OCI-LY1 (cell line): Measurements from ENCODE around the gene RAB7B.

Source experiments
- H2AFZ ChIP-seq: fragments of 200-600 bp; sonication (generic), shearing (Covaris generic); 2 replicates; pipeline ENCODE4 v1.6.0; 2014; ENCODE audit warnings: antibody characterized with exemption, mild to moderate bottlenecking, low read length
- H3F3A ChIP-seq: fragments of 200-600 bp; sonication (generic), shearing (Covaris generic); 2 replicates; pipeline ENCODE4 v1.6.0; 2014; ENCODE audit warnings: mild to moderate bottlenecking, antibody characterized with exemption, low read length, moderate library complexity; ENCODE audit not compliant: insufficient read depth
- H3K27ac ChIP-seq: fragments of 200-600 bp; sonication (generic); 2 replicates; pipeline ENCODE4 v1.5.1; 2014; ENCODE audit warnings: low read length, mixed run types, mild to moderate bottlenecking, low read depth; ENCODE audit not compliant: poor library complexity, severe bottlenecking
- H3K27me3 ChIP-seq: fragments of 200-600 bp; sonication (generic); 2 replicates; pipeline ENCODE4 v1.6.0; 2014; ENCODE audit warnings: antibody characterized with exemption, mild to moderate bottlenecking, low read length, moderate library complexity; ENCODE audit not compliant: insufficient read depth
- H3K36me3 ChIP-seq: fragments of 200-600 bp; sonication (generic); 2 replicates; pipeline ENCODE4 v1.6.1; 2014; ENCODE audit warnings: mild to moderate bottlenecking, antibody characterized with exemption, low read length, moderate library complexity, mixed read lengths; ENCODE audit not compliant: insufficient read depth
- H3K4me1 ChIP-seq: fragments of 200-600 bp; sonication (generic); 2 replicates; pipeline ENCODE4 v1.5.1; 2014; ENCODE audit warnings: mild to moderate bottlenecking, low read length, moderate library complexity; ENCODE audit not compliant: insufficient read depth, severe bottlenecking
- H3K4me2 ChIP-seq: fragments of 200-600 bp; sonication (generic), shearing (Covaris generic); 2 replicates; pipeline ENCODE4 v1.6.1; 2014; ENCODE audit warnings: low read length
- H3K4me3 ChIP-seq: fragments of 200-600 bp; sonication (generic); 2 replicates; pipeline ENCODE4 v1.5.1; 2014; ENCODE audit warnings: low read length, low read depth, mild to moderate bottlenecking, mixed read lengths; ENCODE audit not compliant: poor library complexity, severe bottlenecking
- H3K79me2 ChIP-seq: fragments of 200-600 bp; shearing (Covaris generic); 2 replicates; pipeline ENCODE4 v1.6.1; 2016; ENCODE audit warnings: mixed run types, low read length, mixed read lengths; ENCODE audit not compliant: insufficient read depth
- H3K9ac ChIP-seq: fragments of 200-600 bp; sonication (generic), shearing (Covaris generic); 2 replicates; pipeline ENCODE4 v1.6.1; 2014; ENCODE audit warnings: mild to moderate bottlenecking, low read length, mixed read lengths
- H3K9me2 ChIP-seq: fragments of 200-600 bp; sonication (generic), shearing (Covaris generic); 2 replicates; pipeline ENCODE4 v1.6.1; 2014; ENCODE audit warnings: low read depth, mild to moderate bottlenecking, low read length, mixed read lengths
- H3K9me3 ChIP-seq: fragments of 200-600 bp; shearing (Covaris generic); 2 replicates; pipeline ENCODE4 v1.6.1; 2014; ENCODE audit warnings: low read length, mixed read lengths
- H4K20me1 ChIP-seq: fragments of 200-600 bp; sonication (generic), shearing (Covaris generic); 2 replicates; pipeline ENCODE4 v1.6.0; 2016; ENCODE audit warnings: mild to moderate bottlenecking, low read length; ENCODE audit not compliant: insufficient read depth
- CTCF ChIP-seq: fragments of 200-600 bp; sonication (generic), shearing (Covaris generic); IDR thresholded peaks from 2 replicates; pipeline ENCODE4 v1.5.1; 2017; ENCODE audit warnings: mild to moderate bottlenecking, antibody characterized with exemption, low read length, moderate library complexity, mixed read lengths
- EZH2 ChIP-seq: fragments of 200-600 bp; sonication (generic), shearing (Covaris generic); IDR thresholded peaks from 2 replicates; pipeline ENCODE4 v1.8.0; 2017; ENCODE audit warnings: borderline replicate concordance, mixed run types, mild to moderate bottlenecking, antibody characterized with exemption, low read length, moderate library complexity, mixed read lengths

Gene RAB7B

GRCh38 chr1:205948039-205948438 lies 55.2 kb downstream of the RAB7B start:
- H3K4me2 ChIP-seq = no peak overlapping the region
- H3F3A ChIP-seq = no peaks in the 10 kb centered on the region
- no peak overlapping the region for H3K4me3 ChIP-seq
- no peaks in the 10 kb centered on the region for H3K9me2 ChIP-seq
- no peaks in the 10 kb centered on the region for H3K36me3 ChIP-seq
- H3K9me3 ChIP-seq = no peaks in the 10 kb centered on the region
- H2AFZ ChIP-seq = no peak overlapping the region
- TF ChIP-seq CTCF (no peak), EZH2 (no peak)
- H3K4me1 ChIP-seq = no peaks in the 10 kb centered on the region
- no peaks in the 10 kb centered on the region for H3K79me2 ChIP-seq
- no peaks in the 10 kb centered on the region for H4K20me1 ChIP-seq
- no peaks in the 10 kb centered on the region for H3K27me3 ChIP-seq
- H3K9ac ChIP-seq = no peak overlapping the region
- H3K27ac ChIP-seq = no peak overlapping the region

- H3K9me3 ChIP-seq = no peaks in the 10 kb centered on the region
- H3K36me3 ChIP-seq = no peaks in the 10 kb centered on the region
- H3K27me3 ChIP-seq = no peaks in the 10 kb centered on the region
Measured at GRCh38 chr1:205947024-205947423, 56.2 kb downstream of the RAB7B start.

GRCh38 chr1:205945069-205945468 lies 58.1 kb downstream of the RAB7B start:
- no peaks in the 10 kb centered on the region for H3K9me2 ChIP-seq
- TF ChIP-seq CTCF (no peak), EZH2 (no peak)
- no peaks in the 10 kb centered on the region for H4K20me1 ChIP-seq
- no peak overlapping the region for H3K27ac ChIP-seq
- H3K4me1 ChIP-seq = no peaks in the 10 kb centered on the region
- no peak overlapping the region for H3K4me2 ChIP-seq
- no peak overlapping the region for H3K9ac ChIP-seq
- no peaks in the 10 kb centered on the region for H3K9me3 ChIP-seq
- H2AFZ ChIP-seq = no peak overlapping the region
- no peaks in the 10 kb centered on the region for H3F3A ChIP-seq
- no peaks in the 10 kb centered on the region for H3K79me2 ChIP-seq
- no peaks in the 10 kb centered on the region for H3K27me3 ChIP-seq
- H3K36me3 ChIP-seq = no peaks in the 10 kb centered on the region
- H3K4me3 ChIP-seq = no peak overlapping the region

More at GRCh38 chr1:205947024-205947423, 56.2 kb downstream of the RAB7B start:
- Histone ChIP-seq H3K9me2 (no peaks in the 10 kb centered on the region), H3K79me2 (no peaks in the 10 kb centered on the region), H3K4me3 (no peak overlapping the region), H3F3A (no peaks in the 10 kb centered on the region), H3K9ac (no peak overlapping the region), H2AFZ (no peak overlapping the region), H3K4me1 (no peaks in the 10 kb centered on the region), H4K20me1 (no peaks in the 10 kb centered on the region), H3K27ac (no peak overlapping the region), H3K4me2 (no peak overlapping the region)
- TF ChIP-seq EZH2 (no peak), CTCF (no peak)
